Psoas muscle (tissue), 8 donors: ENCODE results near the gene CCL15. TPM values are rescaled to one million over a fixed set of nuclear protein-coding genes. Genes with fewer than 3 reads are reported as not detected.

Experiments used
- ATAC-seq, 4 donors: fragments of 200-7000 bp; cut with Tn5 transposase; one replicate each; pipeline ENCODE4 v1.9.1; 2020; ENCODE audit warnings: moderate library complexity in 3 of 4, mild to moderate bottlenecking in 2 of 4
- DNase-seq, 2 donors: peaks; one replicate each; pipeline ENCODE4 v3.0.0-alpha.2; 2020
- H3K27ac ChIP-seq: fragments of 200-600 bp; one replicate; pipeline ENCODE4 v1.8.0; 2022
- H3K27me3 ChIP-seq, 3 donors: fragments of 200-600 bp in 1 of 3; one replicate each; pipeline versions ENCODE4 v1.6.1 to v1.8.0; 2013 to 2022; ENCODE audit warnings: low read length in 2 of 3, mild to moderate bottlenecking in 2 of 3, moderate library complexity in 1 of 3; ENCODE audit not compliant: insufficient read depth in 3 of 3
- H3K36me3 ChIP-seq, 2 donors: fragments of 200-600 bp in 1 of 2; one replicate each; pipeline versions ENCODE4 v1.6.1 to v1.8.0; 2013 to 2022; ENCODE audit warnings: low read depth in 1 of 2, mild to moderate bottlenecking in 1 of 2, moderate library complexity in 1 of 2; ENCODE audit not compliant: insufficient read depth in 1 of 2
- H3K4me1 ChIP-seq: fragments of 200-600 bp; one replicate; pipeline ENCODE4 v1.8.0; 2022
- H3K4me3 ChIP-seq: fragments of 200-600 bp; one replicate; pipeline ENCODE4 v1.8.0; 2022; ENCODE audit warnings: mild to moderate bottlenecking
- H3K9me3 ChIP-seq: fragments of 200-600 bp; one replicate; pipeline ENCODE4 v1.8.0; 2022
- CTCF ChIP-seq: fragments of 200-600 bp; IDR thresholded peaks from one replicate; pipeline ENCODE4 v1.8.0; 2022; ENCODE audit warnings: antibody characterized with exemption
- WGBS, 3 donors: extraction: QIAGEN DNeasy Blood & Tissue Kit; methylation state at CpG; one replicate each; pipeline versions ENCODE4 v1.1.6 to v1.1.7; 2013; 5-methylcytosine and 5-hydroxymethylcytosine counted together
- intact Hi-C, 2 donors: fragments of 100-400 bp; cut with DNase I; formaldehyde crosslinking; loops; one replicate each; pipeline versions ENCODE4 v1.11.0 to v1.14.2; 2022
- polyA plus RNA-seq, 3 donors: library from polyadenylated mRNA; stranded (reverse); fragments of 200-250 nt; gene quantifications; one replicate each; pipeline ENCODE4 v1.2.3, GENCODE V29; 2013
- total RNA-seq, 4 donors: library from RNA; stranded (reverse); fragmentation: NEBNext Ultra II Directional in 2 of 4; extraction: Animal tissue kit (Norgen Biotek cat#: 25700) in 2 of 4; gene quantifications; one replicate each; pipeline versions ENCODE4 v1.2.1 to v1.2.4, GENCODE V29; 2021 to 2023
- donor health status: healthy with polysubstance abuse.
- donor health status: DM: no; HTN: no; CAD: no; lungs with moderate emphysema.
- donor health status: Bipolar disorder and iron deficiency.
- donor health status: healthy.
- donor health status: DM: yes; HTN: yes; CAD: no.
- donor health status: DM: no; HTN: no; CAD: no.
- donor health status: DM: no; HTN: no; CAD: no.
- donor health status: DM: yes; HTN: yes; CAD: no.

CCL15 gene
- total and polyA plus RNA-seq, 7 donors = not detected

- H3K9me3 ChIP-seq = no peaks in the 10 kb centered on the region
- no peak overlapping the region for H3K4me3 ChIP-seq
- no peak for TF ChIP-seq CTCF
- 63 to 74% (median 65%) methylated on average over 6 of the region's 6 CpGs for WGBS, 3 donors
- ATAC-seq (no peak), DNase-seq (no peak)
- intact Hi-C loops = loop anchor here (5.0 kb wide), 3 partner anchors 100 to 510 kb away; no protein-coding TSS in a partner anchor
- no peaks in the 10 kb centered on the region for H3K36me3 ChIP-seq
- H3K4me1 ChIP-seq = no peaks in the 10 kb centered on the region
- H3K27ac ChIP-seq = no peak overlapping the region
- no peaks in the 10 kb centered on the region for H3K27me3 ChIP-seq
Measured at GRCh38 chr17:35972535-35972934, 28.8 kb downstream of the CCL15 start.

- 75 to 89% (median 78%) methylated on average over 1 of the region's 1 CpG for WGBS, 3 donors
- intact Hi-C loops = loop anchor here (5.0 kb wide), 3 partner anchors 100 to 510 kb away; no protein-coding TSS in a partner anchor
Measured at GRCh38 chr17:35972066-35972465, 29.3 kb downstream of the CCL15 start.

GRCh38 chr17:35969558-35970380 is 31.6 kb downstream of the CCL15 start:
- DNase-seq (peak; percentile 47 to 61), ATAC-seq (peak; percentile 42 to 80 (median 54))
- no peak overlapping the region for H3K27ac ChIP-seq

More at GRCh38 chr17:35972066-35972465, 29.3 kb downstream of the CCL15 start:
- Histone ChIP-seq H3K27me3 (no peaks in the 10 kb centered on the region), H3K9me3 (no peaks in the 10 kb centered on the region), H3K4me3 (no peak overlapping the region), H3K27ac (no peak overlapping the region), H3K4me1 (no peaks in the 10 kb centered on the region), H3K36me3 (no peaks in the 10 kb centered on the region)
- DNase-seq (no peak), ATAC-seq (no peak)
- TF ChIP-seq CTCF = no peak

GRCh38 chr17:35968520-35969054 is 32.8 kb downstream of the CCL15 start:
- H3K9me3 ChIP-seq = no peaks in the 10 kb centered on the region
- no peak for TF ChIP-seq CTCF
- intact Hi-C loops = loop anchor here in 1 of 2 donors (2.0 kb wide), 1 partner anchor 516 kb away; no protein-coding TSS in a partner anchor

More at GRCh38 chr17:35969558-35970380, 31.6 kb downstream of the CCL15 start:
- peak; percentile 83 for TF ChIP-seq CTCF
- no peaks in the 10 kb centered on the region for H3K36me3 ChIP-seq
- H3K4me1 ChIP-seq = no peaks in the 10 kb centered on the region
- intact Hi-C loops = loop anchor here (2.0 to 5.0 kb wide), 4 partner anchors 103 to 515 kb away; no protein-coding TSS in a partner anchor
- H3K4me3 ChIP-seq = no peak overlapping the region
- WGBS, 3 donors = 36 to 39% (median 38%) methylated on average over 8 of the region's 8 CpGs
- H3K27me3 ChIP-seq = no peaks in the 10 kb centered on the region
- no peaks in the 10 kb centered on the region for H3K9me3 ChIP-seq

More at GRCh38 chr17:35968520-35969054, 32.8 kb downstream of the CCL15 start:
- no peaks in the 10 kb centered on the region for H3K27me3 ChIP-seq
- WGBS, 3 donors = 83 to 85% (median 83%) methylated on average over 10 of the region's 10 CpGs
- DNase-seq (no peak), ATAC-seq (no peak)
- H3K4me1 ChIP-seq = no peaks in the 10 kb centered on the region
- H3K27ac ChIP-seq = no peak overlapping the region
- no peaks in the 10 kb centered on the region for H3K36me3 ChIP-seq
- no peak overlapping the region for H3K4me3 ChIP-seq
